H1 (cell line): Measurements from ENCODE around the gene POLR3K. TPM values are rescaled to one million over a fixed set of nuclear protein-coding genes. Genes with fewer than 3 reads are reported as not detected.
"Not testable (repeated sequence)": the region's sequence is repeated elsewhere in the genome, so short reads cannot be mapped to it uniquely, and the experiment has no call there.

Source experiments
- CTCF ChIA-PET: fragments of 300-600 bp; sonication (Branson Sonifier 250); formaldehyde crosslinking; loops from one replicate; lab custom pipeline; 2021; ENCODE audit not compliant: partially characterized antibody; lab: Charles Lee
- POLR2A ChIA-PET: fragments of 300-600 bp; sonication (Branson Sonifier 250); formaldehyde crosslinking; loops from one replicate; lab custom pipeline; 2021; ENCODE audit warnings: inconsistent platforms; ENCODE audit not compliant: partially characterized antibody; lab: Charles Lee
- DNase-seq, 2 experiments: peaks; one replicate each; pipeline versions ENCODE4 v3.0.0 to v3.0.0-alpha.2; 2010 to 2022; ENCODE audit warnings: low spot score in 2 of 2, low read depth in 1 of 2, mixed read lengths in 1 of 2
- FAIRE-seq: peaks from 2 replicates; lab custom pipeline; 2011; peaks lifted over from hg19 to GRCh38; lab: Jason Lieb, UNC
- H2AFZ ChIP-seq: 2 replicates; pipeline ENCODE4 v1.8.1; 2012; ENCODE audit warnings: low read length, inconsistent platforms
- H2AK5ac ChIP-seq: 2 replicates; pipeline ENCODE4 v1.6.1; 2013; ENCODE audit warnings: low read depth, low read length
- H2BK120ac ChIP-seq: replicated peaks from 2 replicates; pipeline ENCODE3; 2013; ENCODE audit warnings: low read depth, low read length, inconsistent platforms
- H2BK12ac ChIP-seq: 2 replicates; pipeline ENCODE4 v1.6.1; 2013; ENCODE audit warnings: low read depth, low read length
- H2BK15ac ChIP-seq: 2 replicates; pipeline ENCODE4 v1.6.1; 2013; ENCODE audit warnings: low read length
- H2BK20ac ChIP-seq: 2 replicates; pipeline ENCODE4 v1.6.1; 2013; ENCODE audit warnings: low read length
- H2BK5ac ChIP-seq: 2 replicates; pipeline ENCODE4 v1.6.1; 2013; ENCODE audit warnings: low read depth, low read length
- H3K14ac ChIP-seq: 2 replicates; pipeline ENCODE4 v1.6.1; 2013; ENCODE audit warnings: inconsistent platforms; ENCODE audit not compliant: insufficient read length
- H3K18ac ChIP-seq: 2 replicates; pipeline ENCODE4 v1.6.1; 2013; ENCODE audit warnings: low read length; ENCODE audit errors: extremely low read depth
- H3K23ac ChIP-seq: 2 replicates; pipeline ENCODE4 v1.6.1; 2013; ENCODE audit warnings: inconsistent platforms; ENCODE audit not compliant: insufficient read length
- H3K23me2 ChIP-seq: 2 replicates; pipeline ENCODE4 v1.6.1; 2013; ENCODE audit warnings: low read depth, low read length
- H3K27ac ChIP-seq: 2 replicates; pipeline ENCODE4 v1.6.1; 2011; ENCODE audit warnings: low read depth, low read length, inconsistent platforms
- H3K27me3 ChIP-seq, 4 experiments: replicated peaks in 1 of 4; 1 replicate in 1 of 4; 2 replicates in 3 of 4; pipeline versions ENCODE4 v1.6.1 to v1.8.1; 2011 to 2013; ENCODE audit warnings: low read length in 3 of 4, mild to moderate bottlenecking in 3 of 4, inconsistent platforms in 2 of 4, mixed read lengths in 2 of 4, moderate library complexity in 1 of 4; ENCODE audit not compliant: control insufficient read depth in 3 of 4, insufficient read depth in 3 of 4; ENCODE audit errors: extremely low read depth in 1 of 4
- H3K36me3 ChIP-seq, 4 experiments: 2 replicates each; pipeline versions ENCODE4 v1.6.1 to v1.8.1; 2011 to 2013; ENCODE audit warnings: mild to moderate bottlenecking in 4 of 4, low read length in 3 of 4, moderate library complexity in 2 of 4, control low read depth in 1 of 4, inconsistent platforms in 1 of 4; ENCODE audit not compliant: insufficient read depth in 4 of 4, control insufficient read depth in 2 of 4
- H3K4ac ChIP-seq: replicated peaks from 2 replicates; pipeline ENCODE3; 2013; ENCODE audit warnings: low read length, low read depth, mixed read lengths, inconsistent platforms; ENCODE audit not compliant: insufficient read length
- H3K4me1 ChIP-seq, 4 experiments: replicated peaks in 1 of 4; 1 replicate in 1 of 4; 2 replicates in 3 of 4; pipeline versions ENCODE4 v1.6.1 to v1.8.1; 2011 to 2013; ENCODE audit warnings: low read length in 3 of 4, inconsistent platforms in 2 of 4, mixed read lengths in 1 of 4; ENCODE audit not compliant: insufficient read depth in 4 of 4, control insufficient read depth in 3 of 4
- H3K4me2 ChIP-seq, 2 experiments: 2 replicates each; pipeline versions ENCODE4 v1.6.1 to v1.8.1; 2011 to 2013; ENCODE audit warnings: low read depth in 2 of 2, low read length in 2 of 2, control low read depth in 1 of 2, inconsistent platforms in 1 of 2, mild to moderate bottlenecking in 1 of 2; ENCODE audit not compliant: insufficient read depth in 1 of 2
- H3K4me3 ChIP-seq, 4 experiments: fragments of 200-600, 300-600 bp in 1 of 4; sonication (generic), shearing (Covaris generic), sonication (Bioruptor Twin) in 1 of 4; 2 replicates each; pipeline versions ENCODE4 v1.5.1 to v1.8.1; 2011 to 2016; ENCODE audit warnings: low read length in 4 of 4, low read depth in 3 of 4, control low read depth in 2 of 4, inconsistent platforms in 2 of 4, mild to moderate bottlenecking in 2 of 4, mixed read lengths in 1 of 4, moderate library complexity in 1 of 4; ENCODE audit not compliant: insufficient read depth in 2 of 4; ENCODE audit errors: extremely low read depth in 1 of 4
- H3K56ac ChIP-seq: replicated peaks from 2 replicates; pipeline ENCODE3; 2013; ENCODE audit warnings: low read depth, mild to moderate bottlenecking, mixed read lengths, low read length, inconsistent platforms; ENCODE audit not compliant: insufficient read length
- H3K79me1 ChIP-seq: 2 replicates; pipeline ENCODE4 v1.6.1; 2013; ENCODE audit warnings: low read depth, low read length, control low read depth
- H3K79me2 ChIP-seq, 2 experiments: 2 replicates each; pipeline versions ENCODE4 v1.6.1 to v1.8.1; 2012 to 2013; ENCODE audit warnings: low read length in 2 of 2, mild to moderate bottlenecking in 2 of 2, inconsistent platforms in 1 of 2; ENCODE audit not compliant: insufficient read depth in 2 of 2, control insufficient read depth in 1 of 2
- H3K9ac ChIP-seq, 4 experiments: replicated peaks in 1 of 4; 1 replicate in 1 of 4; 2 replicates in 3 of 4; pipeline versions ENCODE4 v1.6.1 to v1.8.1; 2011 to 2013; ENCODE audit warnings: low read depth in 3 of 4, low read length in 3 of 4, control low read depth in 2 of 4, mild to moderate bottlenecking in 2 of 4, moderate library complexity in 2 of 4, inconsistent platforms in 1 of 4; ENCODE audit errors: extremely low read depth in 1 of 4
- H3K9me3 ChIP-seq, 2 experiments: 2 replicates each; pipeline versions ENCODE4 v1.6.1 to v1.8.1; 2012 to 2013; ENCODE audit warnings: mild to moderate bottlenecking in 2 of 2, moderate library complexity in 2 of 2, control low read depth in 1 of 2, inconsistent platforms in 1 of 2, low read depth in 1 of 2, low read length in 1 of 2, mixed read lengths in 1 of 2; ENCODE audit not compliant: insufficient read depth in 2 of 2
- H4K20me1 ChIP-seq, 2 experiments: replicated peaks in 1 of 2; 2 replicates each; pipeline versions ENCODE3 to v1.8.1; 2011 to 2013; ENCODE audit warnings: inconsistent platforms in 2 of 2, low read length in 2 of 2, mild to moderate bottlenecking in 1 of 2; ENCODE audit not compliant: insufficient read depth in 2 of 2, control insufficient read depth in 1 of 2
- H4K5ac ChIP-seq: 2 replicates; pipeline ENCODE4 v1.6.1; 2013; ENCODE audit warnings: low read length, low read depth, mixed read lengths, inconsistent platforms; ENCODE audit not compliant: insufficient read length
- H4K8ac ChIP-seq: 2 replicates; pipeline ENCODE4 v1.8.0; 2013; ENCODE audit warnings: mild to moderate bottlenecking, moderate library complexity, low read length, inconsistent platforms; ENCODE audit not compliant: insufficient read depth; ENCODE audit errors: extremely low read depth
- H4K91ac ChIP-seq: replicated peaks from 2 replicates; pipeline ENCODE3; 2013; ENCODE audit warnings: low read length, mixed read lengths, inconsistent platforms; ENCODE audit not compliant: insufficient read length
- WGBS, 2 experiments: shearing (Covaris generic) in 1 of 2; methylation state at CpG; one replicate each; pipeline versions ENCODE4 v1.1.6 to v1.1.7; 2013 to 2015; ENCODE audit warnings: low lambda C conversion rate in 2 of 2, mixed read lengths in 2 of 2, inconsistent platforms in 1 of 2, low coverage in 1 of 2, missing lambda C conversion rate in 1 of 2; ENCODE audit not compliant: insufficient replicate concordance in 2 of 2, insufficient coverage in 1 of 2, insufficient read length in 1 of 2; ENCODE audit errors: extremely low coverage in 1 of 2, missing lambda C conversion rate in 1 of 2; 5-methylcytosine and 5-hydroxymethylcytosine counted together
- polyA plus RNA-seq, 7 experiments: library from polyadenylated mRNA; depleted of rRNA in 3 of 7; stranded (reverse) in 5 of 7; unstranded in 2 of 7; fragments of >200 nt in 5 of 7; fragments of 200-250 nt in 2 of 7; gene quantifications; 1 replicate in 5 of 7; 2 replicates in 1 of 7; 4 replicates in 1 of 7; pipeline versions ENCODE4 v1.2.1 to v1.2.3, GENCODE V29; 2011 to 2013; ENCODE audit warnings: missing spikeins in 2 of 7, mixed read lengths in 2 of 7
- total RNA-seq: library from RNA; stranded (reverse); fragmentation: NEBNext Ultra II Directional; extraction: Animal tissue kit (Norgen Biotek cat#: 25700); gene quantifications from 2 replicates; pipeline ENCODE4 v1.2.1, GENCODE V29; 2021

POLR3K gene
- total and polyA plus RNA-seq, 2 of the 8 experiments (the other 6 are each of a cell fraction or from before 2014, with no cell fraction given) = 45.4 to 80.5 TPM

DNA sequence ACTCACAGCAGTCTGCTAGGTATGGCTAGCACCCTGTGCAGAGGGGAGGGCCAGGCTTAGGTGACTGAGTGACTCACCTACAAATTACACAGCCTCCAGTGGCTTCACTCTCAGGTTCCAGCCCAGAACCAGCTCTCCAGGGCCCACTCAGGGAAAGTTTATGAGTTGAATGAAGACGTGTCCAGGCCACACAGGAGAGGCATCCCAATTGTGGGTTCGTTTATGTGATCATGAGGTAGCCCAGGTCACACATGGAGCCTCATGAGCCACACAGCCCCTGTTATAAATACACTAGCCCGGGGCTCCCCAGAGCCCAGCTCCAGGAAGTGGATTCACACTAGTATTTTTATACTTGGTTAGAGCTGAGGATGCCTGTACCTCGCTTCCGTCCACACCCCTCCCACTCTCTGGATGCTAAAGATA lies 27.5 kb downstream of the POLR3K start:
- H4K20me1 ChIP-seq, POLR2A ChIA-PET, H3K23me2 ChIP-seq, CTCF ChIA-PET, H4K5ac ChIP-seq, H2BK5ac ChIP-seq, FAIRE-seq, H3K23ac ChIP-seq, H2BK20ac ChIP-seq, H3K4me2 ChIP-seq, H3K14ac ChIP-seq, H4K8ac ChIP-seq, H3K9ac ChIP-seq, DNase-seq, H3K4me1 ChIP-seq, H3K27me3 ChIP-seq, H3K9me3 ChIP-seq, H2BK15ac ChIP-seq, H3K56ac ChIP-seq, H2AFZ ChIP-seq, H2BK120ac ChIP-seq, H2BK12ac ChIP-seq, H3K4ac ChIP-seq, H3K18ac ChIP-seq, H3K36me3 ChIP-seq, H3K79me1 ChIP-seq, H4K91ac ChIP-seq, H3K79me2 ChIP-seq, H3K27ac ChIP-seq, H3K4me3 ChIP-seq, H2AK5ac ChIP-seq: not testable (repeated sequence)
- 82% methylated on average over 2 of the region's 5 CpGs; no CpG with 5 or more reads in 1 of the 2 experiments for WGBS, 2 experiments

DNA sequence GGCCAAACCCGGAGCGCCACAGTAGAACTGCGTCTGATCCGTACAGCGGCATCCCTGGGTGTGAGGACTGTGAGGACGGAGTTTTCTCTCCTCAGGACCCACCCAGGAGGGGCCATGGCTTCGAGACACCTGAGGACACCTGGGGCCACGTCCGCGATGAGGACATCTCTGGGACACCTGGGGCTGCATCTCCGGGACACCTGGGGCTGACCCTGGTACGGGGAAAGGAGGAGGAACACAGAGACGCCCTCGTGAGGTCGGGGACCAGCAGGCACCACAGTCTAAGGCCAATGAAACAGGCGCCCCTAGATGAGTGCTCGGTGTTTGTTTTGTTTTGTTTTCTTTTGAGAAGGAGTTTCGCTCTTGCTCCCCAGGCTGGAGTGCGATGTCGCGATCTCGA lies 29.3 kb downstream of the POLR3K start:
- POLR2A ChIA-PET = not testable (repeated sequence)

More for the DNA sequence above, 29.3 kb downstream of the POLR3K start:
- H3K9me3 ChIP-seq, H2AK5ac ChIP-seq, H3K14ac ChIP-seq, DNase-seq, FAIRE-seq, H4K5ac ChIP-seq, H2BK5ac ChIP-seq, H3K4me3 ChIP-seq, H3K23me2 ChIP-seq, H2BK120ac ChIP-seq, H4K91ac ChIP-seq, H3K36me3 ChIP-seq, H3K79me2 ChIP-seq, H4K20me1 ChIP-seq, H2BK20ac ChIP-seq, H3K79me1 ChIP-seq, H2BK15ac ChIP-seq, H3K27ac ChIP-seq, H2AFZ ChIP-seq, H3K4me2 ChIP-seq, H3K27me3 ChIP-seq, CTCF ChIA-PET, H2BK12ac ChIP-seq, H3K18ac ChIP-seq, H3K56ac ChIP-seq, H3K4ac ChIP-seq, H3K4me1 ChIP-seq, H3K23ac ChIP-seq, H3K9ac ChIP-seq, H4K8ac ChIP-seq: not testable (repeated sequence)
- WGBS, 2 experiments = 90% methylated on average over 2 of the region's 22 CpGs; no CpG with 5 or more reads in 1 of the 2 experiments
